LNCAP (cell line): ENCODE data around the gene SLC8B1.

Experiments
- CTCF ChIP-seq: fragments of 450-650 bp; IDR thresholded peaks from 2 replicates; pipeline ENCODE4 v1.5.1; 2017; ENCODE audit warnings: mild to moderate bottlenecking

Gene SLC8B1

GRCh38 chr12:113334786-113335539 is at the start of gene SLC8B1:
SLC8B1 (minus strand) TSS chr12:113335109; CDS start chr12:113332878, 2,231 bp downstream.
- TF ChIP-seq CTCF, result no peak

DNA sequence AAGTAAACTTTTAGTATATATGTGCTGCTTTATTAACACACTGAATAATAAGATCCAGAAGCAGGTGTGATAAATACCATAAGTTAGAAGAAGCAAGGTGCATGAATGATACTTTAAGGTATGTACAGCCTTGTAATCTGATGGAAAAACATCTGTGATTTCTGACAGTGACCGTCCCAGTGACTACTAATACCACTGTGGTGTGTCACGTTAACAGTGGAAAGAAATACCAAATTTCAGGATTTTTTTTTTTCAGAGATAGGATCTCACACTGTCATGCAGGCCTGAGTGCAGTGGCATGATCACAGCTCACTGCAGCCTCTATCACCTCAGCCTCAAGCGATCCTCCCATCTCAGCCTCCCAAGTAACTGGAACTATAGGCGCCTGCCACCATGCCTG is 47.3 kb upstream of the SLC8B1 start:
- no peak for TF ChIP-seq CTCF

GRCh38 chr12:113381220-113381619 is 46.3 kb upstream of the SLC8B1 start:
- TF ChIP-seq CTCF, result no peak

GRCh38 chr12:113378291-113378690 is 43.4 kb upstream of the SLC8B1 start:
- no peak for TF ChIP-seq CTCF

- no peak for TF ChIP-seq CTCF
These were observed 40.0 kb upstream of the SLC8B1 start for GRCh38 chr12:113374823-113375428.

DNA sequence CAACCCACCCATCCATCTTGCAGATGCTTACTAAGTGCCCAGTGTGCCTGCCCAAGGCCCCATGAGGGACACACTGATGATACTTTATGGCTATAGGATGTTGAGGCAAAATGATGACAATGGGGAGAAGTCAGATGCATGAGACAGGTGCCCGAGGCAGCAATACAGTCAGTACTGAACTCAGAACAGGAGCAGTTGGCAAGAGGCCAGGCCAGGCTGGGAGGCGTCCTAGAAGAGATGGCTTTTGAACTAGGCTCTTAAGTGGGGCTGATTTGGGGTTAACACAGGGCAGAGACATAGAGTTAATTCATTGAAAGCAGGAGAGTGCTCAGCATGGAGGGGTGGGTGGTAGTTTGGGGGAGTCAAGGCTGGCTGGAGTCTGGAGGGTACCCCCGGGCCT is 39.1 kb upstream of the SLC8B1 start:
- no peak for TF ChIP-seq CTCF

- no peak for TF ChIP-seq CTCF
These were observed 38.5 kb upstream of the SLC8B1 start for GRCh38 chr12:113373440-113373839.
